SK-N-MC (cell line): ENCODE data around the gene FHAD1.

ENCODE experiments used
- DNase-seq: peaks from one replicate; pipeline ENCODE4 v3.0.0-alpha.2; 2011; ENCODE audit warnings: low read depth, low spot score
- H3K27ac ChIP-seq: fragments of 200-600 bp; sonication (generic); 2 replicates; pipeline ENCODE4 v1.5.1; 2016; ENCODE audit warnings: mixed run types
- H3K36me3 ChIP-seq: fragments of 200-600 bp; sonication (generic); 2 replicates; pipeline ENCODE4 v1.6.1; 2017; ENCODE audit warnings: antibody characterized with exemption, low read length, mixed read lengths; ENCODE audit not compliant: insufficient read depth
- H3K4me3 ChIP-seq: fragments of 200-600 bp; sonication (generic); 2 replicates; pipeline ENCODE4 v1.5.1; 2016
- H3K9ac ChIP-seq: fragments of 200-600 bp; sonication (generic); 2 replicates; pipeline ENCODE4 v1.8.0; 2017; ENCODE audit warnings: mixed run types, mixed read lengths; ENCODE audit not compliant: insufficient read length
- H3K9me3 ChIP-seq: fragments of 200-600 bp; sonication (generic); 2 replicates; pipeline ENCODE4 v1.6.1; 2017; ENCODE audit warnings: low read depth, mild to moderate bottlenecking, antibody characterized with exemption, low read length, moderate library complexity, mixed read lengths
- EZH2 ChIP-seq: fragments of 200-600 bp; sonication (generic); IDR thresholded peaks from one replicate; pipeline ENCODE4 v1.6.1; 2017; ENCODE audit warnings: antibody characterized with exemption
- FOXP2 ChIP-seq: optimal IDR thresholded peaks from 2 replicates; pipeline ENCODE3; 2011; ENCODE audit warnings: mild to moderate bottlenecking, moderate library complexity; ENCODE audit not compliant: insufficient read depth; ENCODE audit errors: extremely low read length, control extremely low read depth
- POLR2AphosphoS5 ChIP-seq: IDR thresholded peaks from 2 replicates; pipeline ENCODE4 v1.6.1; 2012; ENCODE audit warnings: mild to moderate bottlenecking, low read depth, low read length, borderline replicate concordance

Gene FHAD1

GRCh38 chr1:15207031-15207828, 39.8 kb upstream of the FHAD1 start:
- H3K27ac ChIP-seq: no peak overlapping the region
- DNase-seq: no peak
- H3K9ac ChIP-seq: no peak overlapping the region
- H3K4me3 ChIP-seq: no peak overlapping the region
- no peak for TF ChIP-seq FOXP2
- no peak for TF ChIP-seq POLR2AphosphoS5
- no peak for TF ChIP-seq EZH2
- no peaks in the 10 kb centered on the region for H3K9me3 ChIP-seq
- no peaks in the 10 kb centered on the region for H3K36me3 ChIP-seq

GRCh38 chr1:15207829-15208429, 39.1 kb upstream of the FHAD1 start:
- no peak for TF ChIP-seq POLR2AphosphoS5
- TF ChIP-seq FOXP2: no peak
- TF ChIP-seq EZH2: no peak
- Histone ChIP-seq H3K4me3 (no peak overlapping the region), H3K36me3 (no peaks in the 10 kb centered on the region), H3K27ac (no peak overlapping the region), H3K9me3 (no peaks in the 10 kb centered on the region), H3K9ac (no peak overlapping the region)
- no peak for DNase-seq

GRCh38 chr1:15210651-15211375, 36.2 kb upstream of the FHAD1 start:
- H3K4me3 ChIP-seq: no peak overlapping the region
- TF ChIP-seq POLR2AphosphoS5 (no peak), FOXP2 (no peak), EZH2 (no peak)
- no peaks in the 10 kb centered on the region for H3K9me3 ChIP-seq
- H3K36me3 ChIP-seq: no peaks in the 10 kb centered on the region
- DNase-seq: no peak
- no peak overlapping the region for H3K9ac ChIP-seq
- no peak overlapping the region for H3K27ac ChIP-seq

- no peak overlapping the region for H3K27ac ChIP-seq
- no peak overlapping the region for H3K9ac ChIP-seq
- no peaks in the 10 kb centered on the region for H3K9me3 ChIP-seq
- H3K36me3 ChIP-seq: no peaks in the 10 kb centered on the region
- no peak for TF ChIP-seq FOXP2
- no peak for TF ChIP-seq POLR2AphosphoS5
- no peak for TF ChIP-seq EZH2
- H3K4me3 ChIP-seq: no peak overlapping the region
- no peak for DNase-seq
These were observed 35.6 kb upstream of the FHAD1 start for GRCh38 chr1:15211424-15211823.

GRCh38 chr1:15212216-15212953, 34.6 kb upstream of the FHAD1 start:
- H3K9me3 ChIP-seq: no peaks in the 10 kb centered on the region
- H3K36me3 ChIP-seq: no peaks in the 10 kb centered on the region
- H3K9ac ChIP-seq: no peak overlapping the region
- TF ChIP-seq POLR2AphosphoS5: no peak
- TF ChIP-seq EZH2: no peak
- no peak for TF ChIP-seq FOXP2
- DNase-seq: no peak
- no peak overlapping the region for H3K27ac ChIP-seq
- H3K4me3 ChIP-seq: no peak overlapping the region

- TF ChIP-seq FOXP2 (no peak), EZH2 (no peak), POLR2AphosphoS5 (no peak)
- Histone ChIP-seq H3K4me3 (no peak overlapping the region), H3K27ac (no peak overlapping the region), H3K9ac (no peak overlapping the region), H3K36me3 (no peaks in the 10 kb centered on the region), H3K9me3 (no peaks in the 10 kb centered on the region)
- no peak for DNase-seq
These were observed 34.1 kb upstream of the FHAD1 start for GRCh38 chr1:15212954-15213291.

- no peaks in the 10 kb centered on the region for H3K9me3 ChIP-seq
- H3K27ac ChIP-seq: no peak overlapping the region
- no peak overlapping the region for H3K9ac ChIP-seq
- no peak for DNase-seq
- H3K4me3 ChIP-seq: no peak overlapping the region
- no peaks in the 10 kb centered on the region for H3K36me3 ChIP-seq
- TF ChIP-seq EZH2 (no peak), POLR2AphosphoS5 (no peak)
These were observed 33.6 kb upstream of the FHAD1 start for GRCh38 chr1:15213341-15213821.

GRCh38 chr1:15214527-15214926, 32.5 kb upstream of the FHAD1 start:
- Histone ChIP-seq H3K9me3 (no peaks in the 10 kb centered on the region), H3K9ac (peak overlapping the region; percentile 15), H3K36me3 (no peaks in the 10 kb centered on the region), H3K27ac (no peak overlapping the region), H3K4me3 (no peak overlapping the region)
- no peak for TF ChIP-seq EZH2
- TF ChIP-seq FOXP2: no peak
- no peak for TF ChIP-seq POLR2AphosphoS5
- no peak for DNase-seq
